Loucy (cell line): Measurements from ENCODE around the gene DPP8.

Experiments used
- EZH2phosphoT487 ChIP-seq: fragments of 200-600 bp; IDR thresholded peaks from 2 replicates; pipeline ENCODE4 v1.6.1; 2018; ENCODE audit warnings: antibody characterized with exemption, mild to moderate bottlenecking, moderate library complexity, borderline replicate concordance
- TF ChIP-seq, protein P1 (sequence below): fragments of 200-600 bp; sonication (generic); conservative IDR thresholded peaks from 2 replicates; pipeline ENCODE4 v1.5.1; 2014; ENCODE audit warnings: mild to moderate bottlenecking, antibody characterized with exemption, low read length

DNA sequence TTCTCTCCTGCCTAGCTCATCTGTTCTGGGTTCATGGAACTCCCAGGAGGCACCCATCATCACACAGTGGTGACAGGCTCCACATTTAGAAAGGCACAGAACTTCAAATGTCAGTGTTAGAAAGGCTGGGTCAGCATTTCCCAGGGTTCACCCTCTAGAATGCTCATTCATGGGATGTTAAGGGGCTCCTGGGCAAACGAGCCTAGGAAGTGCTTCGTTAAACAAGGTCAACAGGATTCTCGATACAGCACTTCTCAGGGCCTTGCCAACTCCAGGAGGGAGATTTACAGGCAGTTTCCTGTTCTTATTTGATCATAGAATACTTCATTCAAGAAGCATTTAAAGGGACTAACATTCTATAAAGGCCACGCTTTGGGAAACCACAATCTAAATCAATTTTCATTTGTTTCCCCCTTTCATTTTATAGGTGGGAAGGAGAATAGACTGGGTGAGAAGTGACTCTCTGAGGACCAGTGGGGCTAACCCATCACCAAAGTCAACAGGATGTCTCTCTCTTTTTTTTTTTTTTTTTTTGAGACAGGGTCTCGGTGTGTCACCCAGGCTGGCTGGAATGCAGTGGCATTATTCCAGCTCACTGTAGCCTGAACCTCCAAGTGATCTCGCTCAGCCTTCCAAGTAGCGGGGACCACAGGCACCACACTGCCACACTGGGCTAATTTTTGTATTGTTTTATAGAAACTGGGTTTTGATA is 109.0 kb downstream of the DPP8 start:
- TF ChIP-seq, protein P1, sequence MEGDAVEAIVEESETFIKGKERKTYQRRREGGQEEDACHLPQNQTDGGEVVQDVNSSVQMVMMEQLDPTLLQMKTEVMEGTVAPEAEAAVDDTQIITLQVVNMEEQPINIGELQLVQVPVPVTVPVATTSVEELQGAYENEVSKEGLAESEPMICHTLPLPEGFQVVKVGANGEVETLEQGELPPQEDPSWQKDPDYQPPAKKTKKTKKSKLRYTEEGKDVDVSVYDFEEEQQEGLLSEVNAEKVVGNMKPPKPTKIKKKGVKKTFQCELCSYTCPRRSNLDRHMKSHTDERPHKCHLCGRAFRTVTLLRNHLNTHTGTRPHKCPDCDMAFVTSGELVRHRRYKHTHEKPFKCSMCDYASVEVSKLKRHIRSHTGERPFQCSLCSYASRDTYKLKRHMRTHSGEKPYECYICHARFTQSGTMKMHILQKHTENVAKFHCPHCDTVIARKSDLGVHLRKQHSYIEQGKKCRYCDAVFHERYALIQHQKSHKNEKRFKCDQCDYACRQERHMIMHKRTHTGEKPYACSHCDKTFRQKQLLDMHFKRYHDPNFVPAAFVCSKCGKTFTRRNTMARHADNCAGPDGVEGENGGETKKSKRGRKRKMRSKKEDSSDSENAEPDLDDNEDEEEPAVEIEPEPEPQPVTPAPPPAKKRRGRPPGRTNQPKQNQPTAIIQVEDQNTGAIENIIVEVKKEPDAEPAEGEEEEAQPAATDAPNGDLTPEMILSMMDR = no peak
- TF ChIP-seq EZH2phosphoT487 = no peak
